Measurements from ENCODE around the gene ADGRG7.

Gene ADGRG7

DNA sequence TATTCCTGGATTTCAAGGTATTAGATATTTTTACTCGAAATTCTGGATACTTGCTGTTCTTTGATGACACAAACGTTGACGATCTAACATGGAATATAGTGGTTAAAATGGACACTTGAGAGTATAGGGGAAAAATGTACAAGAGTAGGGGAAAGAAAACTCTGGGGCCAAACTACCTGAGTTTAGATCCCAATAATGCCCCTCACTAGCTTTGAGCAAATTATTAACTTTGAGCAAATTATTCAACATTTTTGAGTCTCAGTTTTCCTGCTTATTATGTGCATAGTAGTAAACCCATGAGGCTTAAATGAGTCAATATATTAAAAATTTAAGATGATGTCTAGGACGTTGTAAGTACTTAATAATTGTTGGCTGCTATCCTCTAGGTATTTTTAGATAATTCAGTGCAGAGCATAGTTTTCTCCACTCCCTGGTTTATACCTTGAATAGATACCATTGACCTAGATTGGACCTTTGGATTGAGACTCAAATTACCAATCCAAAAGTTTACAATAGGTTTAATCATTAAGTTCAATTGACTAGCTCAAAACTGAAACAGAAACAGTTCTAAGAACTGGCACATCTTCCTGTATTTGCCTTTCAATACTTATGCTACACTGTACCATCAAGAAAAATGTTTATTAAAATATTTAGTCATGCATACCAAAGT is 4.5 kb downstream of the ADGRG7 start:
- Mint-ChIP-seq H3K4me3 (no peak overlapping the region), H3K9me3 (no peaks in the 10 kb centered on the region), H3K36me3 (ENCODE audit: low read depth) (no peaks in the 10 kb centered on the region), H3K4me1 (ENCODE audit: low read depth) (peaks cover 6% of the 10 kb centered on the region), H3K27me3 (peaks cover 43% of the 10 kb centered on the region), H3K27ac (no peak overlapping the region)
- DNase-seq = no peak

- DNase-seq = no peak
- Mint-ChIP-seq H3K27ac (no peak overlapping the region), H3K9me3 (no peaks in the 10 kb centered on the region), H3K36me3 (ENCODE audit: low read depth) (no peaks in the 10 kb centered on the region), H3K4me3 (no peak overlapping the region), H3K4me1 (ENCODE audit: low read depth) (no peaks in the 10 kb centered on the region), H3K27me3 (peaks cover 36% of the 10 kb centered on the region)
Measured at GRCh38 chr3:100614941-100615340, 5.5 kb downstream of the ADGRG7 start.

DNA sequence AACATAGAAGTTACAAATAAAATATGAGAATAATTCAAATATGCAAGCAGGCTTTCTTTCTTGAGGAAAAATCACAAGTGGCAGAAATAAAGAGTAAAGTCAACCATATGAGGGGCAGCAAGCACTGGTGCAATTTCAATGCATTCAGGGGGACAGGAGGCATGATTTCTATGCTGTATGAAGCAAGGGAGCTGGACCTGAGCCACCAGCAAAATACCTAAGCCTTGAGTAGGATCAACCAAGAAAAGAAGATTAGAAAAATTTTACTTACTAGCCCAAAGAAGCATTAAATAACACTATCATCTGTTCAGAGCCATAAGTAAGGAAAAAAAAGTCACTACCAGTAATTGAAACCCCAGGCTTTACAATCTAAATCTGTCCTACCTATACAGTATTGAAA is 6.3 kb downstream of the ADGRG7 start:
- Mint-ChIP-seq H3K27me3 (peaks cover 29% of the 10 kb centered on the region), H3K27ac (no peak overlapping the region)
- DNase-seq = no peak

DNA sequence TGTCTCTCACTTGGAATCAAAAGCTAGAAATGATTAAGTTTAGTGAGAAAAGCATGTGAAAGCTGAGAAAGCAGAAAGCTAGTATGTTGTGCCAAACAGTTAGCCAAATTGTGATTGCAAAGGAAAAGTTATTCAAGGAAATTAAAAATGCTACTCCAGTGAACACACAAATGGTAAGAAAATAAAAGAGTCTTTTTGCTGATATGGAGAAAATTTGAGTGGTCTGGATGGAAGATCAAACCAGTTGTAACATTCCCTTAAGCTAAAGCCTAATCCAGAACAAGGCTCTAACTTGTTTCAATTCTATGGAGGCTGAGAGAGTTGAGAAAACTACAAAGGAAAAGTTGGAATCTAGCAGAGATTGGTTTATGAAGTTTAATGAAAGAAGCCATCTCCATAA is 11.8 kb downstream of the ADGRG7 start:
- peaks cover 3% of the 10 kb centered on the region for H3K9me3 Mint-ChIP-seq
- no peaks in the 10 kb centered on the region for H3K36me3 Mint-ChIP-seq (ENCODE audit: low read depth)
- no peak for DNase-seq
- peaks cover 17% of the 10 kb centered on the region for H3K27me3 Mint-ChIP-seq
- H3K27ac Mint-ChIP-seq = no peak overlapping the region
- no peaks in the 10 kb centered on the region for H3K4me1 Mint-ChIP-seq (ENCODE audit: low read depth)
- H3K4me3 Mint-ChIP-seq = no peak overlapping the region

More for the DNA sequence above, 6.3 kb downstream of the ADGRG7 start:
- Mint-ChIP-seq H3K4me1 (ENCODE audit: low read depth) (no peaks in the 10 kb centered on the region), H3K36me3 (ENCODE audit: low read depth) (no peaks in the 10 kb centered on the region), H3K4me3 (no peak overlapping the region), H3K9me3 (no peaks in the 10 kb centered on the region)

- H3K27me3 Mint-ChIP-seq = peaks cover 25% of the 10 kb centered on the region
- no peak overlapping the region for H3K27ac Mint-ChIP-seq
Measured at GRCh38 chr3:100627491-100627890, 18.1 kb downstream of the ADGRG7 start.

DNA sequence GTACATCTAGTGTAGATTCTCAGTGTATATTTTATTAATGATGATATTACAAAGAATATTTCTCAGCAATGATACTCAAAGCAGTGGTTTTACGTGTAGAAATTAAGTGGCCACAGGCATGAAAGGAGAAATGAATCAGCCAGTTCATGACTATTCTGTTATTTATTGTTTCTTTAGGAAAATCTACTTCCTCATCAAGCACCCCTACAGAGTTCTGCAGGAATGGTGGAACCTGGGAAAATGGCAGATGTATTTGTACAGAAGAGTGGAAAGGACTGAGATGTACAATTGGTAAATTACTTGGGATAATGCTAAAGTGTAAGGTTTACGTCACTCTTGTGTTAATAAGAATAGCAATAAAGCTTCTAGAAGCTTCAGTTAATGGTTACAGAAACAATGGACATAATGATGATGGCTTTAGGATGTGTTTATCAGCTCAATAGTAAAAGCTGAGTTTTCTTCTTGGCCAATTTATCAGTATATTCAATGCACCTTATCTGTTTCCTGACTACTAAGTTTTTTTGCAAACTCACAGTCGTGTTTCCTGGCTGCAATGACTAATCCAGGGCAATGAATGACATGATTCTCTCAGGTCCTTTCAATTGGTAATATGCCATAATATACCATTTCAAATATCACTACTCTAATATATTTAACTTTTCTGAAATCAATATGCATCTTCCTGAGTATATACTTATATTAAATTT is 20.2 kb downstream of the ADGRG7 start:
- H3K36me3 Mint-ChIP-seq (ENCODE audit: low read depth) = no peaks in the 10 kb centered on the region
- H3K27me3 Mint-ChIP-seq = peaks cover 25% of the 10 kb centered on the region
- H3K9me3 Mint-ChIP-seq = peaks cover 3% of the 10 kb centered on the region
- H3K27ac Mint-ChIP-seq = no peak overlapping the region
- H3K4me1 Mint-ChIP-seq (ENCODE audit: low read depth) = no peaks in the 10 kb centered on the region
- H3K4me3 Mint-ChIP-seq = no peak overlapping the region
- no peak for DNase-seq

More at GRCh38 chr3:100627491-100627890, 18.1 kb downstream of the ADGRG7 start:
- Mint-ChIP-seq H3K9me3 (peaks cover 3% of the 10 kb centered on the region), H3K36me3 (ENCODE audit: low read depth) (no peaks in the 10 kb centered on the region), H3K4me3 (no peak overlapping the region), H3K4me1 (ENCODE audit: low read depth) (no peaks in the 10 kb centered on the region)
- no peak for DNase-seq

DNA sequence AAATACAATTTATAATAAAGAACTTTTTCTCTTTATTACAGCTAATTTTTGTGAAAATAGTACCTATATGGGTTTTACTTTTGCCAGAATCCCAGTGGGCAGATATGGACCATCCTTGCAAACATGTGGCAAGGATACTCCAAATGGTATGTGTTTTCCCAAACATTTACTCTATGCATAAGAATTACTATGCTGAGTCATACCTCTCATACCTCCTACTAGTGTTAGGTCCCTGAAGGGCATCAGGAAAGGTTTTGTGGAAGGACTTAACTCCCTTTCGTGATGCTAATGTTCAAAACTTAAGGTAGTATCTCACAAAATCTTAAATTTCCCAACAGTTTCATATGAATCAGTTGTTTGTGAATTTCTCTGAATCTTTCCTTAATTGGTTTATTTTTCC is 21.3 kb downstream of the ADGRG7 start:
- Mint-ChIP-seq H3K27ac (no peak overlapping the region), H3K4me3 (no peak overlapping the region), H3K36me3 (ENCODE audit: low read depth) (no peaks in the 10 kb centered on the region), H3K27me3 (peaks cover 23% of the 10 kb centered on the region), H3K9me3 (no peaks in the 10 kb centered on the region), H3K4me1 (ENCODE audit: low read depth) (no peaks in the 10 kb centered on the region)
- no peak for DNase-seq

DNA sequence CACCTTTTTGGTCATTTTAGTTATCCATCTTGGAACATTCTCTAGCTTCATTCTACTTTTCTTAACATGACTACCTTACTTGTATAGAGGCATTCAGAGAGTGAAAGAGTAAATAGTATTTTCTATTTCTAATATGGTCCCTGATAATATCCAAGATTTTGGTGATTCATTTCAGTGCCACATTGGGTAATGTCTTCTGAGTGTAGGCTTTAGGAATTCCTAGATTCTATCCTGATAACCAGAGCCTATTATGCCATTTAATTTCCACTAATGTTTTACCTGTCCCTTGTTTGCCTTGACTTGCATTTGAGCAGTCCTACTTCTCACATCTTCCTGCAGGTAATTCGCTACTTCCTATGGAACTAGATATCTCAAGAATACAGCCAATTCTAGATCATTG is 21.8 kb downstream of the ADGRG7 start:
- H3K27ac Mint-ChIP-seq = no peak overlapping the region

DNA sequence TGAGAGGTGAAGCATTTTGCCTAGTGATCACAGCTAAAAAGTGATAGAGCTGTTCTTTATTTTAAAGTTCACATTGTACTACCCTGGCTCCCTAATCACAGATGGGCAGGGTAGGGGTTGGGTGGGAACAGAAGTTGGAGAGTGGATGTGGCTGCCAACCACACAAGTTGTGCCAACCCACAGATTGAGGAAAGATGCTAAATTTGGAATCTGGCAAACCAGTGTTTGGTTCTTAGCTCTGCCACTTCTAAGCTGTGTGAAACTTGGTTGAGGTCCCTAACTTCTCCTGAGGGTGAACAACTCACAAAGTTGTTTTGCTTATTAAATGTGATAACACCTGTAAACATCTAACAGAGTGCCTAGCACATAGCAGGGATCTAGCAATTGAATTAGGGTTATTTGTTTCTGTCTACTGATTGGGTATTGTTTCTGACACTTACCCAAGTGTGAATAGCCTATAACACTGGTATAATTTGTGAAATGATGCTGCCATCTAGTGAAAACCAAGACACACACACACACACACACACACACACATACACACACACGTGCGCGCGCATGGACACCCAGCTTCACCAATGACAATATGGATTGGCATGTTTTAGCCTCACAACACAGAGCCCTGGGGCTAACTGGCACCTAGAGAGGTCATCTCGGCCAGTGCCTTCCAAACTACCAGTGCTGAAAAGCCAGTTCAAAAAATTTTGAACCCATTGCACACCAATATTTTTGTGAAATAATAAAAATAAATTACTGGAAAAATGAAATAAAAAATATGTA is 25.3 kb downstream of the ADGRG7 start:
- Mint-ChIP-seq H3K9me3 (no peaks in the 10 kb centered on the region), H3K4me1 (ENCODE audit: low read depth) (no peaks in the 10 kb centered on the region), H3K36me3 (ENCODE audit: low read depth) (no peaks in the 10 kb centered on the region), H3K4me3 (no peak overlapping the region), H3K27me3 (peaks cover 20% of the 10 kb centered on the region), H3K27ac (no peak overlapping the region)
- peak; percentile 32 for DNase-seq

More for the DNA sequence above, 21.8 kb downstream of the ADGRG7 start:
- Mint-ChIP-seq H3K27me3 (peaks cover 23% of the 10 kb centered on the region), H3K4me1 (ENCODE audit: low read depth) (no peaks in the 10 kb centered on the region), H3K9me3 (no peaks in the 10 kb centered on the region), H3K36me3 (ENCODE audit: low read depth) (no peaks in the 10 kb centered on the region), H3K4me3 (no peak overlapping the region)
- no peak for DNase-seq

- Mint-ChIP-seq H3K9me3 (no peaks in the 10 kb centered on the region), H3K4me3 (no peak overlapping the region), H3K4me1 (ENCODE audit: low read depth) (no peaks in the 10 kb centered on the region), H3K36me3 (ENCODE audit: low read depth) (no peaks in the 10 kb centered on the region), H3K27ac (no peak overlapping the region), H3K27me3 (peaks cover 17% of the 10 kb centered on the region)
- DNase-seq = no peak
Measured at GRCh38 chr3:100635273-100635701, 25.9 kb downstream of the ADGRG7 start.

DNA sequence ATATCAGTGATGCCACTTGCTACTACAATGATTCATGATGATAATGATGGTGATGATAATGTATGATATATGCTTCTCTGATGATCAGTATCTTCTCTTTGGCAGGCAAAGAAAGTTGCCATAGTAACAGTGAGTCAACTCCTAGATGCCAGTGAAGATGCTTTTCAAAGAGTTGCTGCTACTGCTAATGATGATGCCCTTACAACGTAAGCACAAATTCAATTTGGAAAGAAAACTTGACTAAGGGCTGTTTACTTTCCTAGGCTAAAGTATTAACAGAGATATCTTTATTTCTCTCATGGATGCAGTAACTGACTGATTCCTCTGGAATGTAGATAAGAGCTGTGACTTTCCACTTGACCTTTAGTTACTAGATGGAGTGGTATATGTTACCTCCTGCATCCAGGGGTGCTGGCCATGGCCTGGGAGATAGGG is 27.8 kb downstream of the ADGRG7 start:
- no peak for DNase-seq
- Mint-ChIP-seq H3K36me3 (ENCODE audit: low read depth) (no peaks in the 10 kb centered on the region), H3K4me1 (ENCODE audit: low read depth) (peaks cover 4% of the 10 kb centered on the region), H3K27ac (no peak overlapping the region), H3K9me3 (no peaks in the 10 kb centered on the region), H3K4me3 (no peak overlapping the region), H3K27me3 (peaks cover 11% of the 10 kb centered on the region)

GRCh38 chr3:100640633-100641032 is 31.2 kb downstream of the ADGRG7 start:
- Mint-ChIP-seq H3K4me1 (ENCODE audit: low read depth) (peaks cover 4% of the 10 kb centered on the region), H3K4me3 (no peak overlapping the region), H3K36me3 (ENCODE audit: low read depth) (no peaks in the 10 kb centered on the region), H3K27me3 (peaks cover 15% of the 10 kb centered on the region), H3K27ac (no peak overlapping the region), H3K9me3 (no peaks in the 10 kb centered on the region)
- no peak for DNase-seq

DNA sequence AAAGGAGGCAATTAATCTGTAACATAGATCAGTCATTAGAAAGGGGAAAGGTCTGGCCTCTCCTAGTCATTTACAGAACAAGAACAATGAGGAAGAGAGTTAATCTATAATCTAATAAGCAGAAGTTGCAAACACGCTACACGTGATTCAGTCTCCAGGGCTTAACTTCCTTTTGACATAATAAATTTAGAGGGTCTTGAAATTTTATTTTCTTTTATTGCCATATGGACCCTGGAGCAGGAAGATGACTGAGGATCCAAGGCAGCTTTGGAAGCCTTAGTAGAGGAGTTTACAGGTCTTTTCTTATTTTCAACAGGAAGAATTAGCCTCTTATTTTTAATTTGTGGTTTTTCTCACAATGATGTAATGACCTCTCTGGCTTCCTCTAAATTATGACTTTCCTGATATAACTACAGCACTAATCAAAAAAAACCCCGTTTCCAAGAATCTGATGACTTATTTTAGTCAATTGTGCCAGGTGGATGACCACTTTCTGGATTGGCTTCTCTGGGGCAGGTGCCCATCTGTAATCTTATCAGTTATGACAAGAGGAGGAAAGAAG is 32.2 kb downstream of the ADGRG7 start:
- Mint-ChIP-seq H3K4me1 (ENCODE audit: low read depth) (peaks cover 4% of the 10 kb centered on the region), H3K27ac (no peak overlapping the region), H3K36me3 (ENCODE audit: low read depth) (no peaks in the 10 kb centered on the region), H3K27me3 (peaks cover 15% of the 10 kb centered on the region), H3K4me3 (no peak overlapping the region), H3K9me3 (no peaks in the 10 kb centered on the region)
- no peak for DNase-seq

- H3K4me1 Mint-ChIP-seq (ENCODE audit: low read depth) = peaks cover 17% of the 10 kb centered on the region
- H3K27me3 Mint-ChIP-seq = peaks cover 10% of the 10 kb centered on the region
- no peaks in the 10 kb centered on the region for H3K36me3 Mint-ChIP-seq (ENCODE audit: low read depth)
- no peak overlapping the region for H3K27ac Mint-ChIP-seq
- no peaks in the 10 kb centered on the region for H3K9me3 Mint-ChIP-seq
- no peak for DNase-seq
- no peak overlapping the region for H3K4me3 Mint-ChIP-seq
Measured at GRCh38 chr3:100645913-100646312, 36.5 kb downstream of the ADGRG7 start.
